ENCODE results near the gene RAPGEF1.

DNA sequence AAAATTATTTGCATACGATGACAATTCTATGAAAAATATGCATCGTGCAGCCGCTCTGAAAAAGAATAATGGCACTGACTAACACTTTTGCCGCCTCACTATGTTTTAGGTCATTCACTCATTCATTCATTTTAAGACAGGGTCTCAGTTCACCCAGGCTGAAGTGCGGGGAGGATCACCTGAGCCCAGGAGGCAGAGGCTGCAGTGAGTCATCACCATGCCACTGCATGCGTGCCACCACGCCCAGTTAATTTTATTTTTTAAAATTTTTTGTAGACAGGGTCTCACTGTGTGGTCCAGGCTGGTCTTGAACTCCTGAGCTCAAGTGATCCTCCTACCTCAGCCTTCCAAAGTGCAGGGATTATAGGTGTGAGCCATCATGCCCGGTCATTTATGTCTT, 37.0 kb downstream of the RAPGEF1 start:
- TF ChIP-seq, protein P1, sequence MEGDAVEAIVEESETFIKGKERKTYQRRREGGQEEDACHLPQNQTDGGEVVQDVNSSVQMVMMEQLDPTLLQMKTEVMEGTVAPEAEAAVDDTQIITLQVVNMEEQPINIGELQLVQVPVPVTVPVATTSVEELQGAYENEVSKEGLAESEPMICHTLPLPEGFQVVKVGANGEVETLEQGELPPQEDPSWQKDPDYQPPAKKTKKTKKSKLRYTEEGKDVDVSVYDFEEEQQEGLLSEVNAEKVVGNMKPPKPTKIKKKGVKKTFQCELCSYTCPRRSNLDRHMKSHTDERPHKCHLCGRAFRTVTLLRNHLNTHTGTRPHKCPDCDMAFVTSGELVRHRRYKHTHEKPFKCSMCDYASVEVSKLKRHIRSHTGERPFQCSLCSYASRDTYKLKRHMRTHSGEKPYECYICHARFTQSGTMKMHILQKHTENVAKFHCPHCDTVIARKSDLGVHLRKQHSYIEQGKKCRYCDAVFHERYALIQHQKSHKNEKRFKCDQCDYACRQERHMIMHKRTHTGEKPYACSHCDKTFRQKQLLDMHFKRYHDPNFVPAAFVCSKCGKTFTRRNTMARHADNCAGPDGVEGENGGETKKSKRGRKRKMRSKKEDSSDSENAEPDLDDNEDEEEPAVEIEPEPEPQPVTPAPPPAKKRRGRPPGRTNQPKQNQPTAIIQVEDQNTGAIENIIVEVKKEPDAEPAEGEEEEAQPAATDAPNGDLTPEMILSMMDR (IDR thresholded peaks at IDR 0.05; ENCODE audit: low read length): no peak
- TF ChIP-seq EZH2 (optimal IDR thresholded peaks at IDR 0.05; ENCODE audit: low read depth, low read length): no peak
- no peak for TF ChIP-seq EZH2phosphoT487 (IDR thresholded peaks at IDR 0.05; ENCODE audit: low read length)
